HG03196 (cell line): ENCODE data around the gene ATRNL1.
"Not testable (repeated sequence)": the region's sequence is repeated elsewhere in the genome, so short reads cannot be mapped to it uniquely, and the experiment has no call there.

ENCODE experiments used
- ATAC-seq: cut with Tn5 transposase; IDR thresholded peaks from one replicate; pipeline ENCODE4 v1.9.1; 2021; ENCODE audit not compliant: unreplicated experiment

ATRNL1 gene

DNA sequence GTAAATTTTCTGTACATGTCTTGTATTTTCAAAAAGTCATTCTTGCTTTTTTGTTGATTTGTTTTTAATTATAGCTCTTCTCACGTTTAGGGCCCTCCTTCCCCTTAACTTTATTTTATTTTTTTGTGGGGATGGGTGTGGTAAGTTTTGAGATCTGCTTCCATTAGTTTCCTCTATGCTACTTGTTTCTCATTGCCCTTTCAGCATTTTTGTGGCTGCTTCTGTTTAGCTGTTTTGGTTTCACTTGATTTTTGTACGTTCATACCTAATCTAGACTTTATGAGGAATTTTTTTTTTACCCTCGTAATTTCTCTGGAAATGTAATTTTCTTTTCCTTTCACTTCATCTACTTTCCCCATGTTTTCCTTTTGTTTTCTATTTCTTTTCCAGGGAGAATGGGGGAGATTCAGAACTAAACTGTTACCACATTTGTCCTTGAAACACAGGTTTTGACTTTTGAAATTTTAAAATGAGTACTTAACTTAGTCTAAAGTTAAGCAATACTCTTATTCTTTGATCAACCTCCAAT, 80.8 kb downstream of the ATRNL1 start:
- ATAC-seq: no peak

DNA sequence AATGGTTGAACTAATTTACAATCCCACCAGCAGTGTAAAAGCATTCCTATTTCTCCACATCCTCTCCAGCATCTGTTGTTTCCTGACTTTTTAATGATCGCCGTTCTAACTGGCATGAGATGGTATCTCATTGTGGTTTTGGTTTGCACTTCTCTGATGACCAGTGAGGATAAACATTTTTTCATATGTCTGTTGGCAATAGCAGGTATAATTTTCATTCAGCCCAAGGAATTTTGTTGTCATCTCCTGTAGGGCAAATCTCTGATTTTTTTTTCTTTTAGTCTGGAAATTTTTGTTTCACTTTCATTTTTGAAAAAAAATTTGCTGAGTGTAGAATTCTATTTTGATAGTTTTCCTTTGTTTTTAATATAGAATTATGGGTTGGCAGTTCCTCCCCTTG, 114.1 kb downstream of the ATRNL1 start:
- ATAC-seq: not testable (repeated sequence)

DNA sequence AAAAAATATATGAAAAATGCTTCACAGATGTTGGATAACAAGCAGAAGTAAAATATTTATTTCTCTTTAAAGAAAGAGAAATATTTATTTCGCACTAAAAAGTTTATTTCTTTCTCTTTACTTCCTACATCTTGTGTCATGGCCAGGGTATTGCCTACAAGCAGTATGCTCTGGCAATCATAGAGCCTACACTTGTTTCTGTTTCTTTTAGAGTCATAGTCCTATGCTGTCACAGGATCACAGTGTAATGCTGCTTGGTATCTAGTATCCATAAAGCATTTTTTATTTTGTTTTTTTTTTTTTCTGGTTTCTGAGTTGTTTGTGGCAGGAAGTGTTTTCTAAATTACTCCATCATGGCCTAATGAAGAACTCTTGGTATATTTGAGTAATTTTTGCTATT, 116.0 kb downstream of the ATRNL1 start:
- ATAC-seq: peak; percentile 58

DNA sequence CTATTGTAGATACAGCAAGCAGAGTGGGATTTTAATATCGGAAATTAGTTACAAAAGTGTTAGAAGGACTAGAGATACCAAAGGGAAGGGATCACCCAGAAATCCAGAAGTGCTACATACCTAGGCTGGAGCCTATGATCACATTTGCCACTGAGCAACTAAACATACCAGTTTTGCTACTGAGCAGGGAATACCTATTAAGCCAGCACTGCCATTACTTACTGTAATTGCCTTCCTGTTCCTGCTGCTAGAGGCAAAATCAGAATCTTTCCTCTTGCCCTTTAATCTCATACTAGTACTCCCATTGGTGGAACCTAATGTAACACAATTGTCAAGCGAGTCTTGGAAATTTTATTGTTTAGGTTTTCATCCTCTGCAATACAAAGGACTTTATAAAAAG, 121.7 kb downstream of the ATRNL1 start:
- no peak for ATAC-seq

DNA sequence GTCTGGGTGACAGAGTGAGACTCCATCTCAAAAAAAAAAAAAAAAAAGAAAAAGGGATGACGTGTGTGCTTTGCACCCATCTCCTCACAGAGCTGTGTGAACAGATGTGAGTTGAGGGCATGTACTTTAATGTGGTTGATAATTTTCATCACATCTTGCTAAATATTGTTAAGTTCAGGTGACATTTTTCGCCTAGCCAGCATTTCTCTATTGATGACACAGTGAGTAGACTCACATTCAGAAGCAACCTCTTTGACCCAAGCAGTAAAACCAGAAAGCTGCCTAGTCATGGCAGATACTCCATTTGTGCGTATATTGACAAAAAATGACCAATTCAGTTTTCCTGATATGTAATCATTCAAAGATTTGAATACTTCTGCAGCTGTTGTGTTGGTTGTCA, 126.0 kb downstream of the ATRNL1 start:
- ATAC-seq: no peak

DNA sequence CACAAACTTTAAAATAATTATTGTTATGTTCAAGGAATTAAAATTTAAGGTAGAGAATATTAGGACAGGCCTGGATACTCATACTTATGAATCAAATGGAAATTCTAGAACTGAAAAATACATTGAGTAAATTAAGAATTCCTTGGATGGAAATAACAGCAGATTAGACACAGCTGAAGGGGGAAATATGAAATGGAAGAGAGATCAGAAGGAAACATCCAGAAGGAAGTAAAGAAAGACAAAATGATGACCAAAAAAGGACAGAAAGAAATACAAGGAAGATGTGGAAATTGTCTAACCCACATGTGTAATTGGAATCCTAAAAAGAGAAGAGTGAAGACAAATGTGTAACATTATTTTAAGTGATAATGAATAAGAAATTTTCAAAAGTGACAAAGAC, 128.9 kb downstream of the ATRNL1 start:
- ATAC-seq: no peak

DNA sequence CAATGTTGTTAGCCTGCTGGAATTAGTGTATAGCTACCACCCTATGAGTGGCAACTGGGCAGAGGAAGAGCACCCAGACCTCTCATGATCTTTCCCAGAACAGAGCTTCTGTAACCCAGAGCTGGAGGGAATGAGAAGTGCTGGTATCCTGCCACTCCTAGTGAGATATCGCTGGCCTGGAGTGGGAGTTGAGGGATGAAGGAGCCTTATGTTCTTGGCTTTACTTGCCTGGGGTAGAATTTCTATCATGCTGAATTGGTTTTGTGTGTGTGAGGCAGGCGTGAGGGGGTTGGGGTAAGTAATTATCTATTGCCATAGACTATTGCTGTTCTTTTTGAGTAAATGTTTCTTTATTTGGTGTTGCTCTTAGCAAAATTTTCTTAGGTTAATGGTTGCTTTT, 146.6 kb downstream of the ATRNL1 start:
- ATAC-seq: no peak

DNA sequence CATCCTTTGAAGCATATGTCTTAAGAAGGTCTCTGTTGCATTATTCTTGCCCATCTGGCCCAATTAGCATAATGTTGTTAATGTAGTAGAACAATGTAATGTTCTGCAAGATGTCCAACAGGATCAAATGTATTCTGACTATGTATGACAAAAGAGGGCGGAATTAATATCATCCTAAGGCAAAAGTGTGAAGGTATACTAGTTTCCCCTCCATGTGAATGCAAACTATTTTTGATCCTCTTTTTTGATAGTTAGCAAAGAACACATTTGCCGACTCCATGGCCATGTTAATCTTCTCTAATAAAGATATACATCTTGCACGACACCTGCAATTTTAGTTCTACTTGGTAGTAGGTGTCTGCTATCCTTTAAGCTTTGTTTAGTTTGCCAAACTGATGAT, 157.6 kb downstream of the ATRNL1 start:
- no peak for ATAC-seq

DNA sequence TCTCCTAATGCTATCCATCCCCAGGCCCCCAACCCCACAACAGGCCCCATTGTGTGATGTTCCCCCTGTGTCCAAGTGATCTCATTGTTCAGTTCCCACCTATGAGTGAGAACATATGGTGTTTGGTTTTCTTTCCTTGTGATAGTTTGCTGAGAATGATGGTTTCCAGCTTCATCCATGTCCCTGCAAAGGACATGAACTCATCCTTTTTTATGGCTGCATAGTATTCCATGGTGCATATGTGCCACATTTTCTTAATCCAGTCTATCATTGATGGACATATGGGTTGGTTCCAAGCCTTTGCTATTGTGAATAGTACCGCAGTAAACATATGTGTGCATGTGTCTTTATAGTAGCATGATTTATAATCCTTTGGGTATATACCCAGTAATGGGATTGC, 160.6 kb downstream of the ATRNL1 start:
- not testable (repeated sequence) for ATAC-seq

DNA sequence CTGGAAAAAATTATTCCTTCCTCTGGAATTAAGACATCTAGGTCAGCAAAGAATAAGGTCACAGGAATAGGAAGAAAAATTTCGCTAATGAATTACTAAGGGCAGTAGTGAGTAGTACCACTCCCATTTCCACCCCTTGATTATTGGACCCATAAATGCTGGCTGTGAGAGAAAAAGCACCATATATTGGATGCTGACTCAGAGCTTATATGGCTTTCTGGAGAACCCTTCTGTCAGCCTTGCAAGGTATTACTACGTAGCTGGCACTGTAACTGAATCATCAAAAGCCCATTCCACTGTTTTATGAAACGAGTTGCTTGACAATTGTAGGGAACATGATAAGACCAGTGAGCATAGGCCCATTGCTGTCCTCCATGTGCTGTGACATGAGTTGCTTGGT, 179.3 kb downstream of the ATRNL1 start:
- no peak for ATAC-seq

DNA sequence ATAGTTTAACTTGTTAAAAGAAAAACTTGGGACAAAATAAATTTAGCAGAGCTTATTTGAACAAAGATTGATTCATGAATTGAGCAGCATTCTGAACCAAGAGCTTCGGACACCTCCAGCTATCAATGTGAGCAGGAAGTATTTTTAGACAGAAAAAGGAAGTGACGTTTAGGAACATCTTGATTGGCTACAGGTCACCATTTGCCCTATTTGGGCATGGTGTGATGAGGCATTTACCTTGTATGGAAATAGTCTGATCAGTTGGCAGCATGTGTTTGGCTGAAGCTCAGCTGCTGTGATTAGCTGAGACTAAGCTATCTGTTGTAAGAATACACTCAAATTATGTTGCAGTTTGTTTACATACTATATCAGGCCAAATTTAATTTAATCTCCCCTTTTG, 185.1 kb downstream of the ATRNL1 start:
- ATAC-seq: no peak

DNA sequence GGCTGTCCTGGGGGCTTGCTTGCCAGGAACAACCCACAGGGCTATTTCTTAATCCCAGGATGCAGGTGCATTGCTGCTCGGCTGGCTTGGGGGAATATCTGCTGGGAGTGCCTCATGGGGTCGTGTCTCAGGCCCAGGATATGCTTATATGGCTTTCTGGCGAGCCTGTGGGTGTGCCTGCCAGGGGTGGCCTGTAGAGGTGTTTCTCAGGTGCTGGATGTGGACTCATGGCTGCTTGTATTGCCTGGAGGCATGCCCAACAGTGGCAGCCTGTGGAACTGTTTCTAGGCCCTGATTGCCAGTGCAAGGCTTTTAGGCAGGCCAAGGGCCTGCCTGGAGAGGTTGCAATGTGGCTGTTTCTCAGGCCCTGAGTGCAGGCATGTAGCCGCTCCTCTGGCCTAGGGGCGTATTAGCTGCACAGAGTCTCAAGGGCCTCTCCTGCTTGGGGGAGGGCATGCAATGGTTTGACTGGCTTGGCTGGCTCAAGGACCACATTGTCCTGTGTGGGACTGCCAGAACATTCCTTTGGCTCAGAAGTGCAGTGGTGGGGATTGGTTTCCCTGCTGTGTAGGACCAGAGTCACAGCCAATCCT, 202.1 kb downstream of the ATRNL1 start:
- no peak for ATAC-seq

DNA sequence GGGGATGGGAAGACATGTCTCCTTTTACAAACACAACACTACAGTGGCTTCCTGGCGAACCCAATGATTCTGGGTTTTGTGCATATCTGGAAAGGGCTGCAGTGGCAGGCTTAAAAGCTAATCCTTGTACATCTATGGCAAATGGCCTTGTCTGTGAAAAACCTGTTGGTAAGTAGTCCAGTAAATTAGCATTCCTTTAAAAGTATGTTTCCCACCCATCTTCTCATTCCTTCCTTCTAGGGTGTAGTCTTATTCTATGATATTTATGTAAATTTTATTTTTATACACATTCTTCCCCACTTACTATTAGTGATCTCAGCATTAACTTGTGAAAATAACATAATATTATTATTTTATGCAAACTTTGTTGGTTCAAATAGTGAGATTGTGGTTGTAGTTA, 206.9 kb downstream of the ATRNL1 start:
- ATAC-seq: no peak

DNA sequence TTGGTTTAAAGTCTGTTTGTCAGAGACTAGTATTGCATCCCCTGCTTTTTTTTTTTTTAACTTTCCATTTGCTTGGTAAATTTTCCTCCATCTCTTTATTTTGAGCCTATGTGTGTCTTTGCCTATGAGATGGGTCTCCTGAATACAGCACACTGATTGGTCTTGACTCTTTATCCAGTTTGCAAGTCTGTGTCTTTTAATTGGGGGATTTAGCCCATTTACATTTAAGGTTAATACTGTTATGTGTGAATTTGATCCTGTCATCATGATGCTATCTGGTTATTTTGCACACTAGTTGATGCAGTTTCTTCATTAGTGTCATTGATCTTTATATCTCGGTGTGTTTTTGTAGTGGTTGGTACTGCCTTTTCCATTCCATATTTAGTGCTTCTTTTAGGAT, 226.5 kb downstream of the ATRNL1 start:
- not testable (repeated sequence) for ATAC-seq

DNA sequence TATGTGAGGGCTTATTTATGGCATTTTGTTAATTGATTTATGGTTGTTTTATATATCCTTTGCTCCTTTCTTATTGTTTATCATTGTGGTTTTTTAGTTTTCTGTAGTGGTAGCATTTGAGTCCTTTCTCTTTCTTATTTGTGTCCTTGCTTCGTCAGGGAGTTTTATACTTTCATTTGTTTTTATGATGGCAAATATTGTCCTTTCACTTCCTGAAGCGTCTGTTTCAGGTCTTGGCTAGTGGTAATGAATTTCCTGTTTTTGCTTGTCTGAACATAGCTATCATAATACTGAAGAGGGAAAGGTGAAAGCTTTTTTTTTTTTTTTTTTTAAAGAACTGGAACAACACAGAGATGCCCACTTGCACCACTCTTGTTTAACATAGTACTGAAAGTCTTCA, 228.2 kb downstream of the ATRNL1 start:
- ATAC-seq: no peak

DNA sequence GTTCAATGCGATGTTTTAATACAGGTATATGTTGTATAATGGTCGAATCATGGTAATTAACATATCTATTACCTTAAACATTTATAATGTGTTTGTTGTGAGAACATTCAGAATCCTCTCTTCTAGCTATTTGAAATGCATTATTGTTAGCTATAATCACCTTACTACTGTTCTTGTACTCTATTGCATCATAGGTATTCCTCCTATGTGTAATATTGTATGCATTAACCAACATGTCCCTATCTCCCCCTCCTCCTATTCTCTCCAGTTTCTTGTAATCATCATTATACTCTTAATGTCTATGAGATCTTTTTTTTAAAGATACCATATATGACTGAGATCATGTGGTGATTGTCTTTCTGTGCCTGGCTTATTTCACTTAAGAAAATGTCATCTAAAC, 235.2 kb downstream of the ATRNL1 start:
- no peak for ATAC-seq

DNA sequence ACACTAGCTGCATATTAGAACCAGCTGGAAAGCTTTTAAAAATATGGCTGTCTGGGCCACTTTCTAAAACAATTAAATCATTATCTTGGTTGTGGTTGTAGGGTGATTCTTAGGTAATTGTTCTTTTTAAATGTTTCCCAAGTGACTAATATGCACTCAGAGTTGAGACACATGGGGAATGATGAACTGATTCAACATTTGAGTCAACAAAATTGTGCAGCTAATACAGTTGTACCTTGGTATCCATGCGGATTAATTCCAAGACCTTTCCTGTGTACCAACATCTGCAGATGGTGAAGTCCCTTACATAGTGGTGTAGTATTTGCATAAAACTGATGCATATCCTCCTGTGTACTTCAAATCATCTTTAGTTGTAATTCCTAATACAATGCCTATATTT, 242.2 kb downstream of the ATRNL1 start:
- no peak for ATAC-seq

DNA sequence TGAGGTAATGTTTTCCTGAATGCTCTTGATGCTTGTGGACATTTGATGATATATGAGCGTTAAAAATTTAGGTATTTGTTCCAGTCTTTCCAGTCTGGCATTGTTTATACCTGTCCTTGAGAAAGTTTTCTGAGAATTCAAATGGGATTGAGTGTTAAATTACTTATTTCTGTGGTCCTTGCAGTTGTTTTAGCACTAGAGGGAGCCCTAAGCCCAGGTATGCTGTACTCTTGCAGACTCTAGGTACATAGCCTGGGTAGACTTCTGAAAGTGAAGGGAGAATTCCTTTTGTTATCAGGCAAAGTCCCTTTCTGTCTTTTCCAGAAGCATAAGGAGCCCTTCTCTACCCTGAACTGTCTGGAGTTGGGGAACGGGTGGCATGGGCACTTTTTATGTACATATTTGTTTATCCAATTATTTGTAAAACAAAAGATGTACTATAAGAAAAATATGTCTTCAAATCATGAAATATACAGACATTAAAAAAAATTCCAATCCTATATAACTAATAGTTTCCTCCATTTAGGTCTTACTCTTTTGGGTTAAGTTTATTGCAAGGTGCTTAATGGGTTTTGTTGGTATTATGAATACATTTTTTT, 262.1 kb downstream of the ATRNL1 start:
- ATAC-seq: peak; percentile 64

DNA sequence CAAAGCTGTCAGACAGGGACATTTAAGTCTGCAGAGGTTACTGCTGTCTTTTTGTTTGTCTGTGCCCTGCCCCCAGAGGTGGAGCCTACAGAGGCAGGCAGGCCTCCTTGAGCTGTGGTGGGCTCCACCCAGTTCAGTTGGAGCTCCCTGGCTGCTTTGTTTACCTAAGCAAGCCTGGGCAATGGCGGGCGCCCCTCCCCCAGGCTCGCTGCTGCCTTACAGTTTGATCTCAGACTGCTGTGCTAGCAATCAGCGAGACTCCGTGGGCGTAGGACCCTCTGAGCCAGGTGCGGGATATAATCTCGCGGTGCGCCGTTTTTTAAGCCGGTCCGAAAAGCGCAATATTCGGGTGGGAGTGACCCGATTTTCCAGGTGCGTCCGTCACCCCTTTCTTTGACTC, 274.8 kb downstream of the ATRNL1 start:
- ATAC-seq: not testable (repeated sequence)

DNA sequence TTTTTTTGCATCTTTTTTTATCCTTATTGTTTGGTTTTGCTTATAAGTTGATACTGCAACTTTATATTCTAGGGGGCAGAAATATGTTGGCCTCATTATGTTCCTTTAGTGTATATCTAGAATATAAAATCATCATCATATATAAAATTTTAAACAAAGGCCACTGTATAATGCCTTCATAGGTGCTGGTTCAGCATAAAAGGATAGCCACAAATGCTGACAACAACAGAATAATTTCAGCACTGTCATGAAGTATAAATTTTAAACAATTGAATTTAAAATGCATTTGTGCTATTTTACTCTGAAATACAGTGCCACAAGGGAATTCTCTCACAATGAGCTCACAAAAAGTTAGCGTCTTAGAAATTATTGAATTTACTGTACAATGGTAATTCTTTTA, 285.9 kb downstream of the ATRNL1 start:
- ATAC-seq: no peak

DNA sequence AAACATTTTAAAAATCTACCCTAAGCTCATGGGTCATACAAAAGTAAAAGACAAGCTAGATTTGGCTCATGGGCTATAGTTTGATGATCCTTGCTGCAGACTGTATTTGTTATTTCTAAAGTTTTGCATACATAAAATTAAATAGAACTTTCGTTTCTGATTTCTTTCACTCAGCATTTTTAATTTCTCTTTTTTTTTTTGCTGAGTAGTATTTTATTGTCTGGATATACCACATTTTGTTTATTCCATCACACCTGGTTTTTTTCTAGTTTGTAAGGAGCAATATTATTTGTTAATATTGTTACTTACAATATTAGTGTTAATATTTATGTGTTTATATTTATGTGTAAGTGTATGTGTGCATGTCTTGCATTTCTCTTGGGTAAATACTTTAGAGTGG, 291.5 kb downstream of the ATRNL1 start:
- no peak for ATAC-seq

DNA sequence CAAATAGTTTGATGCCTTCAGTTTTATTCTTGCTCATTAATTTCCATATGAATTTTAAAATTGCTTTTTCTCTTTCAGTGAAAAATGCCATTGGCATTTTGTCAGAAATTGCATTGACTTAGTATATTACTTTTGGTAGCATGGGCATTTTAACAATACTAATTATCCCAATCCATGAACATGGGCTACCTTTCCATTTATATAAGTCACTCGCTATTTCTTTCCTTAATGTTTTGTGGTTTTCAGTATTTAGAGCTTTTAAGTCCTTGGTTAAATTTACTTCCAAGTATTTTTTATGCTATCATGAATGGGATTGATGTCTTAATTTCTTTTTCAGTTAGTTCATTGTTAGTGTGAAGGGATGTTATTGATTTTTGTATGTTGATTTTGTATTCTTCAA, 297.4 kb downstream of the ATRNL1 start:
- no peak for ATAC-seq

DNA sequence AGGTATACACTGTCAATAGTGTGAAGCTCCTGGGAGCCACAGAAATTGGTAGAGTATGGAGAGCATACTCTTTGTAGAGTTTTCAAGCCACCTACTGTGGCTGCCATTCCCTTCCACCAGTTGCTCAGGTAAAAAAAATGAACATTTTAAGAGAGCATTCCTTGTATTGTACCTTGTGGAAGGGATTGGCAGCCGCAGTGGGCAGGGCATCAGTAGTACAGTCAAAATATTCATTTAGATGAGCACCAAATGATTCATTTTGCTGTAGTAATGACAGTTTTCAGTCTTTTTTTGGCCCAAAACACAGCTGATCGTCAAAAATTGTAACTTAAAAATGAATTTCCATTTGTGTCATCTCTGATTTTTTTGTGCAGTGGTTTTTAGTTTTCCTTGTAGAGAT, 304.9 kb downstream of the ATRNL1 start:
- ATAC-seq: no peak
